DMS79 (cell line): ENCODE measurements around the gene ZNF287.
A peak's percentile ranks its signal among the peaks of the same experiment; 100 is the strongest.
"Not testable (repeated sequence)": the region's sequence is repeated elsewhere in the genome, so short reads cannot be mapped to it uniquely, and the experiment has no call there.

Experiments
- DNase-seq: peaks from one replicate; lab custom pipeline; 2025; lab: John Stamatoyannopoulos, UW

The ZNF287 gene

GRCh38 chr17:16568541-16569357 is at the start of gene ZNF287:
Gene ZNF287 (minus strand): TSS chr17:16569204. CDS start chr17:16567731, 1,473 bp downstream.
- DNase-seq, result peak; percentile 56

DNA sequence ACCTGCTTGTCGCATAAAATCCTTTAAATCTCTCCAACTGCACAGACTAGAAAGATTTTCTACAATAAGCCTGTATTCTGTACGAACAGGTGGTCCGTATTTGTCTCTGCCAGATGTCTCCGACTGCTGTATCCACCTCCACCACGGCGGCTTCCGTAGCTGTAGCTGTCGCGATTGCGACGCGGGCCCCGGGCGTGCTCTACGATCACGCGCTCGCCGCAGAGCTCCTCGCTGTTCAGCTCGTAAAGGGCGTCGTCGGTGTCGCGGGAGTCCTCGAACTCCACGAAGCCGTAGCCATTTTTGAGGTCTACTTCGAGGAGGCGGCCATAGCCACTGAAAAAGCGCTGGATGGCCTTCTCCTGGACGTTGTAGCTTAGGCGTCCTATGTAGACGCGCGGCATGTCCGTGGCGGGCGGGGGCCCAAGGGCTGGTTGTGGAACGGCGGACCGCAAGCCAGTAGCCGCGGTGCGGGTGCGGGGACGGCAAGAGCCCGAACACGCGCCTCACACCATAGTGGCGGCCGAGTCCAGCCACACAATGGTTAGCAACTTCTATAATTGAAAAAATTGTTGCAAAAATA is 48.6 kb upstream of the ZNF287 start:
- no peak for DNase-seq

GRCh38 chr17:16599537-16599936 is 30.5 kb upstream of the ZNF287 start:
- no peak for DNase-seq

- no peak for DNase-seq
Measured at GRCh38 chr17:16593356-16594102, 24.5 kb upstream of the ZNF287 start.

DNA sequence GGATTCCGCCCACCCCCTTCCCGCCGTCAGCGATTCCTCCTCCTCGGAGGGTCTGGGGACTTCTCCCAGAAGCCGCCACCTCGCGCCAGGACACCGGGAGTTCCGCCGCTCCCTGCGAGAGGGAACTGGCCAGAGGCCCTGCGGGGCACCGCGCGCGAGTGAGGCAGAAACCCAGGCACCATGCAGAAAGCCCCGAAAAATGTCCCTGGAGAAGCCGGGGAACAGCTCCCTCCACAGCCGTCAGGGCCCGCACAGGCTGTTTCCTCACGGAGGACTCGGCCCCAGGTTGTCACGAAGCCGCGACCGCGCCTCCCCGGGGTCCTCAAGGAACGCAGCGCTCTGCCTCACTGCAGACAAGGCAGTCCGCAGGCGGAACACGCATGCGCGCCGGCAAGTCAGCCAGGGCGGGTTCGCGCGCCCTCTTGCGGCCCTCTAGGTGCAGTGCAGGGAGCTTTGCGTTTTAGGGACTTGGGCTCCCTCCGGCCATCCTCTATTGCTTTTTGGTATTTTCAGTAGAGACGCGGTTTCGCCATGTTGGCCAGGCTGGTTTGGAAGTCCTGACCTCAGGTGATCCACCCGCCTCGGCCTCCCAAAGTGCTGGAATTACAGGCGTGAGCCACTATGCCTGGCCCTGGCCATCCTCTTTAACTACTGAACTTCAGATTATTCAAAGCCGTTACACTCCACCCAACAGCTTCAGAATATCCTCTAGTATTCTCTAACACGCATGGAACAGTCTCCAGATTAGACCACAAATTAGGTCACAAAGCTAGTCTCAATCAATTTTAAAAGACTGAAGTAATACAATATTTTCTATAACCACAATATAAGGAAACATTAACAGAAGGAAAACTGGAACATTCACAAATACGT is 20.3 kb upstream of the ZNF287 start:
- peak; percentile 38 for DNase-seq

- no peak for DNase-seq
Measured at GRCh38 chr17:16585796-16586195, 16.8 kb upstream of the ZNF287 start.

DNA sequence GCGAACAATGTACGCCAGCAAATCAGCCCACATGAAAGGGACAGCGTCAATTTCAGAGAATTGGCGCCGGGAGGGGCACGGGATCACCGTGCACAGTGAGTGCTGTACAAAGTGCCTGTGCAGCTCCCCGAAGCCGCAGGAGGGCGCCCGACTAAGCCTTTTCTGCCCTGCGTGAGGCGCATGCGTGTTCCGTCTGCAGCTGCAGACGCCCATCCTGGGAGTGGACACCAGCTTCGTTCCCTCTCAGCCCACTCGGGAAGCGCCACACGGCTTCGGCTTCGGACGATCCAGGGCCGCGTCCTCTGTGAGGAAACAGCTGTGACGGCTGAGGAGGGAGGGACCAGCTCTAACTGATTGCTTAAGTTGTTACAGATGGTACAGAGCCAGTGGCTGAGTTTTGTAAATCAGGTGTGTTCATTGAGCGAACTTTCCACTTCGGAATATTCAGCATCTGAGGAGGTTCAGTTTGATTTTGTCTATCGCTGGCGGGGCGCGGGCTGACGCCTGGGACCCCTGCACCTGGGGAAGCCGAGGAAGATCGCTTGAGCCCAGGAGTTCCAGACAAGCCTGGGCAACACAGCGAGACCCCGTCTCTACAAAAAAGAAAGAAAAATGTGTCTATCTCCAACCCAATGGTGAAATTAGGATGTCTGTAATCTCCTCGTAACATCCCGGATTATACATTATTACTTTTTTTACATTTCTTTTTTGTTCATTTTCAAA is 15.4 kb upstream of the ZNF287 start:
- DNase-seq, result no peak

- DNase-seq, result no peak
Measured at GRCh38 chr17:16583781-16584180, 14.8 kb upstream of the ZNF287 start.

DNA sequence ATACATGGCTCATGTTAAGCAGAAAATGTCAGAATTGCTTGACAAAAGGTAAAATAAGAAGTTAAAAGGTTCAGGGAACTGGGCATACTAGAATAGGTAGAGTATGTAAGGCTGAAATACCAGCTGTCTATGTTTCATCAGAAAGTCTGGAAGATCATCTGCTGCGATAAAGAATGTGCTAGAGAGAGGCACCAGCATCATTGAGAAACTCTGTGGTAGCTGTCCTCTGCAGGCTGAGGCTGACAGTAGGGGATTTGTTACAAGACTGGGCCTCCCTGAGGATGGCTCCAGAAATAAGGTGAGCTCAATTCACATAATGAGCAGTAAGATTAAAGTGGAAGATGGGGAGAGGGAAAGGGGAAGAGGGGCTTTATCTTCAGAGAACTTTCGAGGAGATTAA is 4.5 kb upstream of the ZNF287 start:
- no peak for DNase-seq

- no peak for DNase-seq
Measured at GRCh38 chr17:16569358-16569712, 331 bp upstream of the ZNF287 start.

DNA sequence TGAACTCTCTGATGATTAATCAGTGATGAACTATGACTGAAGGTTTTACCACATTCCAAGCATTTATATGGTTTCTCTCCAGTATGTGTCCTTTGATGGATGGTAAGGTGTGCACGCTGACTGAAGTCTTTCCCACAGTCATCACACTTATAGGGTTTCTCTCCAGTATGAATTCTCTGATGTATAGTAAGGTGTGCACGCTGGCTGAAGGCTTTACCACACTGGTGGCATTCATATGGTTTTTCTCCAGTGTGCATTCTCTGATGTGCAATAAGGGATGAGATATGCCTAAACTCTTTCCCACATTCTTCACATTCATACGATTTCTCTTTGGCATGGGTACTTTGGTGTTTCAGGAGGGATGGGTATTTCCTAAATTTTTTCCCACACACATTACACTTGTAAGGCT is 16.4 kb downstream of the ZNF287 start:
- no peak for DNase-seq

DNA sequence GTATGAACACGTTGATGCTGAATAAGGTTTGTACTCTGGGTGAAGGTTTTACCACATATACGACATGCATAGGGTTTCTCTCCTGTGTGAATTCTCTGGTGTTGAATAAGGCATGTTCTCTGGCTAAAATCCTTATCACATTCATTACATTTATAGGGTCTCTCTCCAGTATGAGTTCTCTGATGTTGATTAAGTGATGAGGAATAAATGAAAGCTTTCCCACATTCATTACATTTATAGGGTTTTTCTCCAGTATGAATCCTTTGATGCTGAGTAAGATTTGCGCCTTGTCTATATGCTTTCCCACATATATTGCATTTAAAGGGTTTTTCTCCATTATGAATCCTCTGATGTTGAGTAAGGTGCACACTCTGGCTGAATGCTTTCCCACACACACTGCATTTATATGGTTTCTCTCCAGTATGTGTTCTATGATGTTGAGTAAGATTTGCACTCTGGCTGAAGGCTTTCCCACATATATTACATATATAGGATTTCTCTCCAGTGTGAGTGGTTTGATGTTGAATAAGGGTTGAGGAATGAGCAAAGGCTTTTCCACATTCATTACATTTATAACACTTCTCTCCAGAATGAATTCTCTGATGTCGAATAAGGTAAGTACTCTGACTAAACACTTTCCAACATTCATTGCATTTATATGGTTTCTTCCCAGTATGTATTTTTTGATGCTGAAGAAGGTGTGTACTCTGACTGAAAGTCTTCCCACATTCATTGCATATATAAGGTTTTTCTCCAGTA is 16.9 kb downstream of the ZNF287 start:
- no peak for DNase-seq

DNA sequence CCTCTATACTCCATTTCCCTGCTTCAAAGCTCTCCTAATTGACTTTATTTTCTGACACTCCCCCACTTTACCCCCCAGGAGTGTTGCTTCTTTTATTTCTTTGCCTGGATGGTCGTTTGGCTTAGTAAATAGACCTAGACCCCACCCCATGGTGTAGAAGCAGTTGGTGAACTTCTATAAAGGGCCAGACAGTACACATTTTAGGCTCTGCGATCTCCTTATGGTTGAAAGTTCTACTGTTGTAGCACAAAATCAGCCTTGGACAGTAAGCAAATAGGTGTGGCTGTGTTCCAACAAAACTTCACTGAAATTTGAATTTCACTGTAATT is 31.9 kb downstream of the ZNF287 start:
- DNase-seq, result no peak

DNA sequence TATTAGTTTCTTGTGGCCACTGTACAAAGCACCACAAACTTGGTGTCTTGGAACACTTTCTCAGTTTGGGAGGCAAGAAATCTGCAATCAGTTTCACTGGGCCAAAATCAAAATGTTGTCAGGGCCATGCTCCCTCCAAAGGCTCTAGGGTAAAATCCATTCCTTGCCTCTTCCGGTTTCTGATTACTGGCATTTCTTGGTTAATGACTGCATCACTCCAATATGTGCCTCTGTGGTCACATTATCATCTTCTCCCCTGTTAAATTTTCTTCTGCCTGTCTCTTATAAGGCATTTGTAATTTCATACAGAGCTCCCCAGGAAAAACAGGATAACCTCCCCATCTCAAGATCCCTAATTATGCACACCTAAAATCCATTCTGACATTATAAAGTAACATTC is 34.8 kb downstream of the ZNF287 start:
- no peak for DNase-seq

GRCh38 chr17:16529906-16530305 is 39.1 kb downstream of the ZNF287 start:
- no peak for DNase-seq

GRCh38 chr17:16527298-16527697 is 41.7 kb downstream of the ZNF287 start:
- DNase-seq, result no peak

GRCh38 chr17:16525556-16525955 is 43.4 kb downstream of the ZNF287 start:
- DNase-seq, result not testable (repeated sequence)

GRCh38 chr17:16521070-16521727 is 47.8 kb downstream of the ZNF287 start:
- peak; percentile 50 for DNase-seq

DNA sequence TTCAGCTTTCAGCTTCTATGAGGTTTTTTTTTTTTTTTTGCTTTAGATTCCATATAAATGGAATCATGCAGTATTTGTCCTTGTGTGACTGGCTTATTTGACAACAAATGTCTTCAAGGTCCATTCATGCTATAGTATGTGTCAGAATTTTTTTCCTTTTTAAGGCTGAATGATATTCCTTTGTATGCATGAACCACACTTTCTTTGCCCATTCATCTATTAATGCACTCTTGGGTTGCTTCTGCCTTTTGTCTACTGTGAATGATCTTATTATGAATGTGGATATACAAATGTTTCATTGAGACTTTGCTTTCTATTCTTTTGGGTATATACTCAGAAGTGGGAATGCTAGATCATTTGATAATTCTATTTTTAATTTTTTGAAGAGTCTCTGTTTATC is 50.0 kb downstream of the ZNF287 start:
- DNase-seq, result no peak

GRCh38 chr17:16517477-16517876 is 51.5 kb downstream of the ZNF287 start:
- no peak for DNase-seq
